Stimulated activated CD4-positive, alpha-beta T cell treated with anti-CD3 and anti-CD28 coated beads, Interleukin-4, amount 100 ng/mL, for 4 hours (primary cell): ENCODE results near the gene MORN1.
"Not testable (repeated sequence)": the region's sequence is repeated elsewhere in the genome, so short reads cannot be mapped to it uniquely, and the experiment has no call there.

ENCODE experiments used
- DNase-seq, 2 experiments: peaks; one replicate each; pipeline ENCODE4 v3.0.0-alpha.2; 2020

The MORN1 gene

DNA sequence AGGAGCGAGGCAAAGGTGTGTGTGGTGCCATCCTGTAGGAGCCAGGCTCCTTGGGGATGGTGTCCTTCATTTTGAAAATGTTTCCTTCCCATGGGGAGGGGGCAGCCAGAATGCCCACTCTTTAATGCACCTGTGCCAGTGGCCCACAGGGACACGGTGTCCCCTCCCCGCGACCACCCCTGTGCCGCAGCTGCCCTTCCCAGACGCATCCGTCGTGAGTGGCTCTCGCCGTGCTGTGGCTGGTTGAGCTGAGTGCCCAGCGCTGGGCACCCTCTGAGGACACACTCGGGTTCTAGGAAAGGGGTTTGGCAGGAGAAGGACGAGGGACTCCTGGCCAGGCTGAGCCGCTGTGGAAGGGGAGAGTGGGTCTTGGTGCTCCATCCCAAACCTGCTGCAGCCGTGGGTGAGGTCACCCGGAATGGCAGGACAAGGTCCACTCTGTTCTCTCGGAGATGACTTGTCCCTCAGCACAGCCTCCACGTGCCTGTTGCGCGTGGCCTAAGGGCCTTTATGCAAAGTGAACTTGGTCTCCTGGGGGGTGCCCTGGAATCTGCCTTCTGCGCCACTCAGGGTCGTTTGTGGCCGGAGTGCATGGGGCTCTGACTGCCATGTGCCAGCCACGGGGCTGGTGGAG lies 88.9 kb downstream of the MORN1 start:
- DNase-seq: no peak

DNA sequence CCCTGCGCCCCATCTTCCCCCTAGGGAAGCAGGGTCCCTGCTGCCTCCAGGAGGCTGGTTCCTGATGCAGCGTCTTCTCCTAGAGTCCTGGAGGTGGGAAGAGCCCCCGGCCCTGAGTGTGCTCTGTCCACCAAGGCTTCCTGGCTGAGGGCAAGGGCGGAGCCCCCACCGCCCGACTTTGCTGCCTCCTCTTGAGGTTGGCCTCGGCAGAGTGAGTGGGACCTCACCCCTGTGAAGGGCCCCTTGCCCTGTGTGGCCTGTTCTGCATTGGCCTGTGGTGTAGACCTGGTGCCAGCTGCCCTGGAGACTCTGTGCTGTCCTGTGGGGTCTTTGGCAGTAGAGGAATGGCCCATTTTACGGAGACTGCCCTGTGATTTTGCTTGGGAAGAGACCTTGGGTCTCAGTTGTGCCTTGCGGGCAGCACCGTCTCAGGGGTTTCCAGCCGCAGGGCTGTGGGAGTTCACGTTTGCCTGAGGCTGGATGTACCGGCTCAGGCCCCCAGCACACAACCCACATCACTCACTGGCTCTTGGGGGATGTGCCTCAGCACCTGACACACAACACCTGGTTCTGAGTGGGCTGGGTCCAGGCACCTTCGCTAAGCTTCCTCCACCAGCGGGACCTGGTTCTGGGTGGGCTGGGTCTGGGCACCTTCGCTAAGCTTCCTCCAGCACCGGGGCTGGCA lies 89.6 kb downstream of the MORN1 start:
- no peak for DNase-seq

DNA sequence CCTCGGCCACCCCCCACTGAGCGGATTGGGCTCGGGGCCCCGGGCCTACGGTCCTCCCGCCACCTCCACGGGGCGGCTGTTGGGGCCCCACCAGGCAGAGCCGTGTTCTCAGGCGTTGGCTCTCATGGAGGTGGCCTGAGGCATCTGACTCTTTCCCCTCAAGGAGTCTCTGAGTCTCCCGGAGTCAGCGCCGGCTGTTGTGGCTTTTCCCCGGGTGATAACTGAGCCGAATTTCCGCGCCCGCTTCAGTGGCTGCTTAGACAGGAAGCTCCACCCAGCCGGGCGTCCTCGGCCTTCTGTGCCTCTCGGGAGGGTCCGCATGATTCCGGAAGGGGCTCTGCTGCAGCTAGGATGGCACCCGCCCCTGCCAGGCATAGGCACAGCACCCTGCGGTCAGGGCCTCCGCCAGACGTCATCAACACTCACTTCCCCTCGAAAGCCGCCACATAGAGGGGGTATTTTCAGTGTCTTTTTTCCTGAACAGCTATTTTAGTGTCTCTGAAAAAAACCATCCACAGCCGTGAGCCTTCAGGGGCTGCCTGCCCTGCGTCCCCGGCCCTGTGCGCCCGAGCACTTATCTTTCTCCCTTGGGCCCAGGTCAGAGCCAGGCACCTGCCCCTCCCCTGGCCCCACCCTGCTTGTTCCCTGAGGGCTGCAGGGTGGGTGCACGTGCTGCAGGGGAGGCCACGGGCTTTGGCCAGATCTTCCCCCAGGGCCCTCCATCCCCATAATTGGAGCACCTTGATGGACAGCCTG lies 90.3 kb downstream of the MORN1 start:
- DNase-seq: peak; percentile 70 to 85

DNA sequence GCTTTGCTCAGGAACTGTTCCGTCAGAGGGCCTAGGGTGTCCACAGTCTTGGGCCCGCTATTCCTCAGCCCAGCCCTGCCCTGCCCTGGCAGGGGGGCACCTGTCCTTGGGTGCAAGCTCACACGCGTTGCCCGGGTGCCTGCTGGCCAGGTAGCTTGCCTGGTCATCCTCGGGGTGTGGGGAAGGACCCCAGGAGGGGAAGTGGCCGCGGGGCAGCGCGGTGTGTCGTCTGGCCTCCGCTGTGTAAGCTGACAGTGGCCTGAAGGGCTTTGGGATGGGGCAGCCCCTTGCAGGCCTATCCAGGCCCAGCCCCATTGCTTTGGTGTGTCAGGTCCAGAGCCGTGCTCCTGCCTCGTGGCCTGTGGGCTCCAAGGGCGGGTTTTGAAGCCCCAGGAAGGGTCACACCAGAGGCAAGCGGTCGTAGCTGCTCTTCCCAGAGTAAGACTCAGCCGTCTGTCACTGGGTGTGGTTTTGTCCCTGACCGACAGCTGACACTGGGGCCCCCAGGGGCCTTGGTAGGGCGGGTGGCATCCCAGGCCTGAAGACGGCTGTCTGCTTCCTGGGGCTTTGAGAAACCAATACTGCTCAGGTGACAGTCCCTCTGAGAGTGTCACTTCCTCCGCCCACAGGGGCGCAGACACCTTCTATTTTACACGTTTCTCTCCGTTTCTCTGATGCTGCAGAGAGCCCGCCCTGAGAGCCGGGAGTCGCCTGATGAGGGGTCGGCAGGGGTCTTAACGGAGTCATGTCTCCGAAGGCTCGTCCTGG lies 91.2 kb downstream of the MORN1 start:
- DNase-seq: peak; percentile 70 to 79

DNA sequence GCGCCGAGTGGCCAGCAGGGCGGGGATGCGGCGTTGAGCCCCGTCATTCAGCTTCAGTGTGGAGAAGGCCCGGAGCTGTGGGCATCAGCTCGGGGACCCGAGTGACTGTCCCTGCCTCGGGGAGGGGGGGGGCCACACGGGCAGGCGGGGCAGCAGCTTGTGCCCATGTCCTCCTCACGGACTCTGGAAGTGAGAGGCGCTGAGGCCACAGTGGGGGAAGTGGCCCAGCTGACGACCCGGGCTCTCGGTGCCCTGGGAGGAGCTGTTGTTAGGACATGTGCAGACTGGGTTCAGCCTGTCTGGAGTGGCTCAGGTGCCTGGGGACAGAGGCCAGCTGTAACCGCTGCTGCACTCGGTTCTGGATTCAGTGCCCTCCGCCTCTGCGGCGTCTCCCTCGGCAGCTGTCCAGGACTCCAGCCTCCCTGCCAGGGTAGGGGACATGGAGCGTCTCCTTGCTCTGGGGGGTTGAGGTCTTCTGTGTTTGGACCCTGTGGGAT lies 92.2 kb downstream of the MORN1 start:
- no peak for DNase-seq

DNA sequence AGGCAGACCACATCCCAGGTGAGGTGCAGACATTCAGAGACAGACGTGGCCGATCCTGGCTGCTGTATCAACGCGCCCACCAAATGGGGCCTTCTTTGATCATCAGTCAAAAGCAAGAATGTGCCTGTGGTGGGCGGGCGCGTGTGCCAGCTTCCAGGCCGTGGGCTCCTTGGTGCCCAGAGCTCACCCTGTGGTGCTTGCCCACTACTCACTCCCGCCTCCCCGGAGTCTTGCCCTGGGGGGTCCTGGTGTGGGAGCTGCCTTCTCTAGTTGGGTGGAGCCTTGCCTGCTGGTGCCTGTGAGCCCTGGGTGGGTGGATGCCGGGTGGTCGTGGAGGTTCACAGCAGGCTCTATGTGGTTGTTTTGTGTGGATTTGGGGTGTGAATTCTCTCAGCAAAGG lies 92.7 kb downstream of the MORN1 start:
- DNase-seq: no peak

DNA sequence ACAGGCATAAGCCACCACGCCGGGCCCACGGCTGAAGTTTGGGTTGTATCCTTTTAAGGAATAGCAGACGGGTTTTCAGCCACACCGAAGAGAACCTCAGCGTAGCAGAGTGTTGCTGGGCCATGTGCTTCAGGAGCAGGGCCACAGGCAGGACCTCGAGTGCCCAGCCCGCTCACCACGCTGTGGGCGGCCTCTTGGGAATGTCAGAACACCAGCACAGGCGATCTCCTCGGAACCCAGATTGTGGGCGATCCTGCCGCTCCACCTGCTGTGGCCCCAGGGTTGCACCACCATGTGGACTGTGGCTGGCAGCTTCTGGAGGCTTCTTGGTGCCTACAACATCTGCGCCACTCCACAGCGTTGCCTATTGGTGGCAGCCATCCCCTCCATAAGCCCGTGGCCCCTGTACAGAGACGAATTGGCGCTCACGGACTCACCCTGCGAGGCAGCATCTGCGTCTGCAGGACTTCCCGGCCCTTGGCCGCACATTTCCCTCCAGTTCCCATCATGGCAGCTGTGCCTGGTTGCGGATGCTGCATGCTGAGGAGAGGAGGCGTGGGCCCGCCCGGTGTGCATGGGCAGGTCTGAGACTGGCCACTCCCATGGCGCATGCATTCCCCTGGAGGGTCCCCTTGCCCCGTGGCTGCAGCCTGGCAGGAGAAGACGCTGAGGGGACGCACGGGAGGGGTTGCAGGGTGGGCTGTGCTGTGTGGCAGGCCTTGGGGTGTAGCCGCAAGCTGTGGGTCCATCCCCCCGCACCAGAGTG lies 93.9 kb downstream of the MORN1 start:
- DNase-seq: no peak

DNA sequence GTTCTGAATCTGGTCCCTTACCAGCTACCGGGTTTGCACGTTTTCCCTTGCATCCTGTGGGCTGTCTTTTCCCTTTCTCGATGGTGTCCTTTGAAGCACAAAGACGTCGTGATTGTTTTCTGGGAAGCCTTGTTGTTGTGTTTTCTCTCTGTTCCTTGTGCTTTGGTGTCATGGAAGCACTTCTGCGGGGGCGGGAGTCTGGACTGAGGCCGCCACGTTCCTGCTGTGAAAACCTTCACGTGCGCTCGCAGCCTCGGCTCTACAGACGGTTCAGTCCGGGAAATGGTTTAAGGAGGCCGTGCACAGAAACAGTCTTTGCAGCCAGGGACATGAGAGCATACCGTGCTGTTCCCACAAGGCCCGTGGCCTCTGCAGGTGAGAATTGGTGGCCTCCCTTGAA lies 94.7 kb downstream of the MORN1 start:
- no peak for DNase-seq

DNA sequence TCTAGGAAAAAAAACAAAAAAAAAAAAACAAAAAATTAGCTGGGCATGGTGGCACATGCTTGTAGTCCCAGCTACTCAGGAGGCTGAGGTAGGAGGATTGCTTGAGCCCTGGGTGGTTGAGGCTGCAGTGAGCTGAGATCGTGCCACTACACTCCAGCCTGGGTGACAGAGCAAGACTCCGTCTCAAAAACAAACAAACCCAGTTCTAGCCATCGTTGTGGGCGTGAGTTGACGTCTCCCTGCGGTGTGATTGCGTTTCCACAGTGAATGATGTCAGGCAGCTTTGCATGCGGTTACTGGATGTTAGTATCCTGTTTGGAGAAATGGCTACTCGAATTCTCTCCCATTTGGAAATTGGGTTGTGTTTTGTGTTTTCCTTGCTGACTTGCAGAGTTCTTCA lies 95.1 kb downstream of the MORN1 start:
- DNase-seq: not testable (repeated sequence)

DNA sequence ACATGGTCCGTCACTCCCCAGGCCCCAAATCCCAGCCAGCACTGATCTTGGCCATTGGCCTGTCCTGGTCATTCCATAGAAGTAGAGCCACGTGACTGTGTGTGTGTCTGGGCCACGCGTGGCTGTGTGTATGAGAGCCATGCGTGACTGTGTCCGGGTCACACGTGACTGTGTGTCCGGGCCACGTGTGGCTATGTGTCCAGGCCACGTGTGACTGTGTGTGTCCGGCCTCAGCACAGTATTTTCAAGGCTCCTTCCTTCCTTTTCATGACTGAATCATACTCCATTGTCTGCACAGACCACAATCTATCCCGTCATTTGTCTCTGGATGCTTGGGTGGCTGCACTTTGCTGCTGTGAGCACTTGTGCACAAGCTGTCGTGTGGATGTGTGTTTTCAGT lies 95.8 kb downstream of the MORN1 start:
- no peak for DNase-seq

DNA sequence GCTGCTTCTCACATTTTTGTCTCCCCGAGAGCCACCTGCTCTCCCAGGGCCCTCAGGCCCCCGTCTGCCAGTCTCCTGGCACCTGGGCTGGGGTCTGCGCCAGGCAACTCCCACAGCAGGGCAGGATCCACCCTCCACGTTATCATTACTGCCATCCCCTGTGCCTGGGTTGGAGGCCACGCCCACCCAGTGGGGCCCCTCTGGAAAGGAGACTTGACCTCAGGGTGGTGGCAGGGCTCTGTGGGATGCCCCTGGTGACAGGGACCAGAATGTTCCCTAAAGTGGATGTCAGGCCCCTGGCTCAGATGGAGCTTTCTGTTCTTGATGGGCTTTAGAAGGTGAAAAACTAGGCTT lies 96.7 kb downstream of the MORN1 start:
- DNase-seq: no peak

DNA sequence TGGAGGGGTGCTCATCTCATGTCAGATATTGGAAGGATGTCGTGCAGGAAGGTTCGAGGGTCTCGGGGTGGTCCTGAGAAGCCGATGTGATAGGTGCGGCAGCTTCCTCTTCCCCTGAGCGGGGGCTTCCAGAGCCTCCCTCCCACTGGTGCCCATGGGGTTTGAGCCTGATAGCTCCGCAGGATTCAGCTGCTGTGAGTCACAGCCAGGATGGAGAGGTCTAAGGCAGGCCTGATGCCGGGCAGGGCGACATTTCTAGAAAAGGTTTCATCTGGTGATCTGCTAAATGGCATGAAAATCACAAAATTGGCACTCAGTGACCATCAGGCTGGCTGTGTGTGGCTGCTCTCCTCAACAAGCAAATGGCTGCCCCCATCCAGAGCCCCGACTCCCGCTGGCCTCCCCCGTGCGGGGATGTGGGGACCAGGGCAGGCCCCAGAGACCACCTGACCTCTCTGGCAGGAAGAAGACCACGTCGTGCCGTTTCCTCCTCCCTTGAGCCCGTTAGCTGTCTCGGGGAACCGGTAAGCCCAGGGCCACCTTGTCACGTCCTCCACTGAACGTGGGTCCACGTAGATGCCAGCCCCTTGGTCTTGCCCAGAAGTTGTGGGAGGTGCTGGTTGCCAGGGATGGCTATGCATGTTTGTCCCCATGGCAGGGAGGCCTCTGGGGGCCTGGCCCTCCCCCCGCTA lies 97.2 kb downstream of the MORN1 start:
- no peak for DNase-seq

DNA sequence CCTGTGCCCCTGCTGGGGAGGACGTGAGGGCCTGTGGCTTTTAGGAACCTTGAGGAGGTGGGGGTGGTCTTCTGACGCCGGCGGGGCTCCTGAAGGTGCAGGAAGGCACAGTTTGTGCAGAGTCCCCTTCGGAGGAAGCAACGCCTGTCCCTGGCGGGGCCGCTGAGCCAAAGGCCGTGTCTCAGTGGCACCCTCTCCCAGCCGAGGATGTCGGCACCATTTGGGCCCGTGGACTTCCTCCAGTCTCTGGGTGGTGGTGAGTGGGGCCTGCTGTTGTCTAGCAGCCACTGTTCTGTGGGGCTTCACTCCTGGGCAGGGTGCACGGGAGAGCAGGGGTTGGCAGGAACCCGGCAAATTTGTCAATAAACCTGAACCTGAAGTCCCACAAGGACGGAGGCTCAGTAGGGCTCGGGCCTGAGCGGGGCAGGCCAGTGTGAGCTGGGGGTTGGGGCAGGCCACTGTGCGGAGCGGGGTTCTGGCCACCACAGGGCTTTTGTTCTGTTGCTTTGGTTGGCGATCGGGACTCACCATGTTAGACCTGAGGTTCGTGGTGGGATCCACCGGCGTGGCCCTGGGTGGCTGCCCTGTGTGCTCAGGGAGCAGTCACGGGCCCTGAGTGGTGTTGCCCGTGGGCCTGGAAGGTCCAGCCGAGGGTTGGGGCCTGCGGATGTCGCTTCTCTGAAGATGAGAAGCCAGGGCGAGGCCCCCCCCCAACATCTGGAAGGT lies 98.5 kb downstream of the MORN1 start:
- no peak for DNase-seq

DNA sequence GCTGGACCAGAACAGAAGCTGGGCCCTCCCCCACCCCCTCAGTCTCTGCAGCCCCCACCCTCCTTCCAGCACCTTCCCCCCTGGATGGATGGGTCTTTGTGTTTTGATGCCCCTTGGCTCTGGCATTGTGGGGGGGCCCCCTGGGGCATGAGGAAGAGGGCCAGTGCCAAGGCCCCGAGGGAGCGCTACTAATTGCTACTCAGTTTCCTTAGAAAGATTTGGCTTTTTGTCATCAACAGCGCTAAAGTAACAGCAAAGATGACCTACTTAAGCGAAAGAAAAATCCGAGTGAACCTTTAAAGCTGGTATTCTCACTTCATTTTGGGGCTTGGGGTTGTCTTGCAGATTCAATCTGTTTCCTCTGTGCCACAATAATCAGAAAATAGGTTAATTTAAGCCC lies 99.8 kb downstream of the MORN1 start:
- no peak for DNase-seq

DNA sequence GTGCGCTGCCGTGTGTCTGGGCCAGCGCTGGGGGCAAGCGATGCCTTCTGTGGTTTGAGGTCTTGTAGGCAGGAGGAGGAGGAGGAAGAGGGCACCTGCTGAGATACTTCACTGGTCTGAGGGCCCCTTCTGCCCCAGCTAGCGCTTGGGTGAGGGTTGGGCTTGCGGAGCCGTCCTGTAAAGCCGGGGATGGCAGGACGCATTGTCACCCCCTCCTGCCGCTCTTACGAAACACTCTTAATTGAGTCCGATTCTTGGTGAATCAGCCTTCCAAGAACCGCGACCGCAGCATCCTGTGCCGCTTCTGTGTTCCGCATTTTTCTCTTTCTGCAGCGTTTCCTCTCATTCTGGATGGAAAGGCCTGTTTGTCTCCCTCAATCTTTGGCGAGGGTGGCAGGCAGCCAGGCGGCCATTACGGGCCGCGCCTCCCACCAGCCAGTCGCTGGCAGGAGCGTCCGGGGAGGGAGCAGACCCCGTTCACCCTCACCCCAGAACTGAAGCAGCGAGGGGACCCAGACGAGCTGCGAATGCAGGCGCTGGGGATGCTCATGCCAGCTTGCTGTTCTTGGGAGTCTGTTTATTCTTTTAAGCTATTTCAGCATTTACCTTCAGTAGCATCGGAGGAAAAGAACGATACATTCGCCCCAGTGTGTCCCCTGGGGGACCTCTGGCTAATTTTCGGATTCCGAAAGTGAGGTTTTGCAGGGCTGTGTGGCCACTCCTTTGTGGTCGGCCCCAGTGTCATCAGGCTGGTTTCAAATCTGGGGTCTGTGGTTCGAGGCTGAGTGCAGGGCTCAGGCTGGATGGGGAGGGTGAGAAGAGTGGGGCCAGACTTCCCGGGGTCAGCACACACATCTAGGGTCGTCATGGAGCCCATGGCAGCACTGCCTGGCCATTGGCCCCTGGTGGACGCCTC lies 100.5 kb downstream of the MORN1 start:
- DNase-seq: peak; percentile 69 to 83

DNA sequence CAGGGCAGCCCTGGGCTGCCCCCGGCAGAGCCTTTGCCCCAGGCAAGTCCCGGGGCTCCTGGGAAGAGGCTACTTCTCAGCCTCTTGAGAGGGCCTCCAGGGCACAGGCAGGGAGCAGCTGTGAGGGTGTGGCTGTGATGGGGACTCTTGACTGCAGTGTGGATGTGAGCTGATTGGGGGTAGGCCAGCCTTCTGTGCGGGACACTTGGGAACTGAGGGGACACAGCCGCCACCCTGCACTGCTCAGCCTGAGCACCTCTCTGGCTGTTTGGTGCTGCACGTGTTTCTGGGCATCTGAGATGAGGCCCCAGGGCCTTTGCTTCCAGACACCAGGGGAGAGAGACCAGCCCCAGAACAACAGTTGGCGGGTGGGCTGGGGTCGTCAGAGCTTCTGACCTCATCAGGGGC lies 101.2 kb downstream of the MORN1 start:
- DNase-seq: no peak

DNA sequence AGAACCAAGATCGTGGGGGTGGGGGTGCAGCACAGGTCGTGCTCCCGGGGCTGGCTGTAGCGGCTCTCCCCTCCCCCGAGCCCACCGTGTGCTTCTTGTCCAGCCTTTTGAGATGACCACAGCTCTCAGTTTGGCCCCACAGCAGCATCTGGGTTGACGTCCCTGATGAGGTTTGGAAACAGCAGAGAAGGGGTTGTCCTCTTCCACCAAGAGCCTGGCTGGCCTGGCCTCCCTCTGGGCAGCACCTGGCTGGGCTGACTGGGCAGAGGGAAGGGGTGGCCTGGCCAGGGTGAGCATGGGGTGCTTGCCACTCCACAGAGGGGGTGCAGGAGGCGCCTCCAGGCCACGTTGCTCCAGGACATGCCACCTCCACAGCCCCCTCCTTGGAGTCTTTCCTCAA lies 101.7 kb downstream of the MORN1 start:
- no peak for DNase-seq

DNA sequence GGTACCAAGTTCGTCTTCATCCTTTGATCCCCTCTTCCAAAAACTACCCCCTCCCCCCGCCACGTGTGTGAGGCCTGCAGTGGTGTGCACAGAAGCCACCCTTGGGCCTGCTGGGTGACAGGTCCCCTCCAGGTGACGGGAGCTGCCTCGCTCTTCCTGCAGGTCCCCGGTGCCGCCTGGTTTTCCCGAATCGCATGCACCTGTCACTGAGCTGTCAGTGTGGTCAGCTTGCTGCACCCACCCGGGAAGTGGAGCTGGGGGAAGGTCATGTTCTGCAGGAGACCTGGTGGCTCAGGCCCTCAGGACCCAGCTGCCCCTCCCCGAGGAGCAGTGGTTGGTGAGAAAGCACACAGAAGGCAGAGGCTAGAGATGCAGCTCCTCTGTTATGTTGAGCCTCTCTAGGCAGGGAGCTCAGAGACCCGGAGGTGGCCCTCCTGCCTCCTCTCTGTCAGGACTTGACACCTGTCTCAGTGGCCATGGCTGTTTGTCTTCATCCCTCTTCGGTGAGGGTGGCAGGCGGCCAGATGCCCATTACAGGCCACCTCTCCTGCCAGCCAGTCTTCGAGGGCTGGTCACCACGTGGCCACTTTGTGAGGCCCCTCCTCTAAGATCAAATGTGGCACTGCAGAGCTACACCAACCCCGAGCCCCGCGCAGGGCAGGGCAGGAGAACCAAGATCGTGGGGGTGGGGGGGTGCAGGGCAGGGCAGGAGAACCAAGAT lies 102.4 kb downstream of the MORN1 start:
- no peak for DNase-seq

DNA sequence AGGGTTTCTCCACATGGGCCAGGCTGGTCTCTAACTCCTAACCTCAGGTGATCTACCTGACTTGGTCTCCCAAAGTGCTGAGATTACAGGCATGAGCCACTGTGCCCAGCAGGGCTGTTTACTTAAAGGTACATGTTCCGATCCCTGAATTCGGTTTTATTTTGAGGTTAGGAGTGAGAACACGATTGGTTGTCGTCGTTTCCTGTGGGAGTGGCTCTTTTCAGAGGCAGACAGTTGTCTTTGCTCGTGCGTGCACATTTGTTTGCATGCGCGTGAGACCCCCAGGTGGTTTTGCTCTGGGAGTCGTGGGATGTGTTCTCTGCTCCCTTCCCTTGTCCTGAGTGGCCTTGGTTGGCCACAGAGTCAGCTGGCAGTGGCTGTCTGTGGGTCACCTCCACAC lies 103.0 kb downstream of the MORN1 start:
- DNase-seq: no peak
